NCI-H1417 treated with DMSO at 0.1 percent for 48 hours (cell line): ENCODE results near the gene EOLA1.
"Not testable (repeated sequence)": the region's sequence is repeated elsewhere in the genome, so short reads cannot be mapped to it uniquely, and the experiment has no call there.

Experiments
- DNase-seq: peaks from one replicate; lab custom pipeline; 2025; lab: John Stamatoyannopoulos, UW

The EOLA1 gene

GRCh38 chrX:149545545-149546543, 5.0 kb downstream of the EOLA1 start:
- not testable (repeated sequence) for DNase-seq

DNA sequence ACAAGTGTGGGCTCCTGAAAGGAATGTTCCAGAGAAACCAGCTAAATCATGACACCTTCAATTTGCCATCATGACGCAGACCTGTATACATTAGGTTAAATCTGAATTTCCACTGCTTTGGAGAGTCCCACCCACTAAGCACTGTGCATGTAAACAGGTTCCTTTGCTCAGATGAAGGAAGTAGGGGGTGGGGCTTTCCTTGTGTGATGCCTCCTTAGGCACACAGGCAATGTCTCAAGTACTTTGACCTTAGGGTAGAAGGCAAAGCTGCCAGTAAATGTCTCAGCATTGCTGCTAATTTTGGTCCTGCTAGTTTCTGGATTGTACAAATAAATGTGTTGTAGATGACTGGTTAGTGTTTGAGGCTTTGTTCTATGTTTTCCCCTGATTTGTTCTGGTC, 6.2 kb downstream of the EOLA1 start:
- not testable (repeated sequence) for DNase-seq

DNA sequence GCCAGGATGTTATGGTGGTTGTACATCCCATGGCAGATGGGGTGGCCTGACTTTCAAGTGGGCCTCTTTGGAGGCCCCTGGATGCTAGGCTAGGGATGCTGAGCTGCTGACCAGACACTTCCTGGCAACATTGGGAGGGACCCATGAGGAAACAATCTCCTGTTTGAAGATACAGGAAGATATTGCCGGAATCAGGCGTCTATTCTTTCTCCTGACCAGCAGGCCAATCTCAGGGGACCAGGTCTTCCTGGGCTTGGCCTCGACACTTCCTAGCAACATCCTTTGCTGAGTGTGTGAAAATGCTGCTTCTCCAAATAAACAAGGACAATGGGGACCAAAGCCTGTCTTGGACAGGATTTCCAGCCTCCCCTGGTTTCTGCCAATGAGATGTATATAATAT, 7.0 kb downstream of the EOLA1 start:
- not testable (repeated sequence) for DNase-seq

- not testable (repeated sequence) for DNase-seq
These were observed 8.9 kb downstream of the EOLA1 start, which contains the start of gene HSFX3 for GRCh38 chrX:149549701-149550100. HSFX3 (minus strand) TSS chrX:149549924; CDS start chrX:149549852, 72 bp downstream.

DNA sequence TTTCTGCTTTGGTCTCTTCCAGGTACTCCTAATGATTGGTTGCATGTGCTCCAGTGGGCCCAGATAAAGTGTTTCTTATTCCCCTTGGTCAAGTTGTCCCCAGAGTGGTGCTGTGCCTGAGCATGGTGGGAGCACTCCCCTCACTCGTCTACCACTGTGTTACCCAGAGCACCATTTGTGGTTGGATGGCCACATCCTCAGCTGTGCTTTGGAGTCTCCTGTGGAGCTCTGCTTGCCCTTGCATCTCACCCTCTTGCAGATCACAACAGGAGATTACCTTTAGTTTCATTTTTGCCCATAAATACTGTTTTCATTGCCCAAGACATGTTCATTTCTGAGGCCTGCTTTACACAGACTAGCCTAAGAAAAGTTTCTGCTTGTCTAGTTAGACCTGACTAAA, 9.6 kb downstream of the EOLA1 start:
- not testable (repeated sequence) for DNase-seq

DNA sequence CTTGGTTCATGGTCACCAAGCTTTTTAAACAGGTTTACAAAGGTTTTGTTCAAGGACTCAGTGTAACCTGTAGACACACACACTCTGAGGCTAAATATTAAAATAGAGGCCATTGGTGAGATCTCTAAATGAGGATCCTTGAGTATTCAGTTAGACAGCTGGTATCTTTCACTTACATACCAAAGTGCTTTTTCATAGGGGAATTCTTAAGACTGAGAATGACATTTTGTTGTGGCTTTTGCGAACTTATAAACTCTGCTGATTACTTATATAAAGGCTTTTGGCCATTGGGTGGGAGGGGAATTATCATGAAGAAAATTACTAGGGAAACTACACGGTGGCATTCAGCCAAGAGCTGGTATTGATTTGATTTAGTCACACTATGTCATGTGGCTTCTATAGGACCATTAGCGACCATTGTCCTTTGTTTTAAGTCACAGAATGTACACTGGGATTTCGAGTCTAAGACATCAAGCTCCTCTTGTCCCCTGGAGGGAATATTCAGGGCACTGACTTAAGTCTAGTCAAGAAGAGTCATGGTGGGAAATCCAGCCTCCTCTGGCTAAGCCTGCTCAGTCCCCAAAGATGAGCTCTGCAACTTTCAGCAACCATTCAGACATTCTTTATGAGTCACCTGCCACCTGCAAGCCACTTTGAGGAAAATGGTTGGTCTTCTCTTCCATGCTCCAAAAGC, 10.6 kb downstream of the EOLA1 start:
- DNase-seq = not testable (repeated sequence)

- not testable (repeated sequence) for DNase-seq
These were observed 11.1 kb downstream of the EOLA1 start for GRCh38 chrX:149551939-149552248.

DNA sequence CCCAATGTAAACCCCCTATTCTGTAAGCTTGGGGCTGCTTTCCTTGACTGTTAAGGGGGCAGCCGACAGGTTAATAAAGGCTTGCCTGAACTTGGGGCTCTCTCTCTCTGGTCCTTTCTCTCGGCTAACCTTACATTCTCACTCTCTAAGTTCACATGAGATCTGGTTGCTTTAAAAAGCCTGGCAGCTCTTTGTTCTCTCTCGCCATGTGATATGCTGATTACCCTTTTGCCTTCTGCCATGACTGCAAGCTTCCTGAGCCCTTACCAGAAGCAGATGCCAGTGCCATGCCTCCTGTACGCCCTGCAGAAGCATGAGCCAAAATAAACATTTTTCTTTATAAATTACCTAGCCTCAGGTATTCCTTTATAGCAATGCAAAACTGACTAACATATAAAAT, 14.4 kb downstream of the EOLA1 start:
- DNase-seq = not testable (repeated sequence)

- DNase-seq = no peak
These were observed 22.5 kb downstream of the EOLA1 start for GRCh38 chrX:149563359-149563758.

DNA sequence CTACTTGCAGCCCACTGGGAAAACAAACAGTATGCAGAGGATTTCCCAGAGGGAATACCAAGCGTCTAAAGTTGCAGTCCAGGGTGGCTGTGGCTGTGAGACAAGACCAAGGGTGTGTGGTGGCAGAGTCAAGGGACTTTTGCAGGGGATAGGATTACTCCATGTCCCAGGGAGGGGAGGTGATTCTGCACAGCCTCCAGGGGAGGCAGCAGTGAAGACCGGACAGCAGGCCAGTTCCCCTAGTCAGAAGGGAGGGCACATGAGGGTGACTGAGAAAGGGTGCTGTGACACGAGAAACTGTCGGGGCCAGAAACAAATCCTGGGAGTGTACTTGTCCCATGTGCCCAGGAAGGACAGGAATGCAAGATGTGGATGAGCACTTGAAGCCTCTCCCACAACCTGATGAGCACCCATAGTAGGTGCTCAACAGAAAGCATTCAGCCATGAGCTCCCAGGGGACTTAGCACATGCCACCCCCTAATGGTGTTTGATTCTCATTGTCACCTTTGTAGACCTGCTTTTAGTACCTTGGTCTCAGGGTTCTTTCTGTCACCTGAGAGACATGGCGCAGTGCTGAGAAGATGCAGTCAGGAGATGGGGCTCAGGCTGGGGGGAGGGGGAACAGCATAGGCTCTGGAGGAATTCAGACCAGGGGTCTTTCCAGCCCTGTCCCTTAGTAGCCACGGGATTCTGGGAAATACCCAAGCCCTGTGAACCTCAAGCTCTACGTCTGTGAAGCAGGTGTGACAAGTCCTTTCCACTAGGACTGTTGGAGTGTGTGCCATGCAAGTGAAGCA, 27.0 kb downstream of the EOLA1 start:
- DNase-seq = no peak

DNA sequence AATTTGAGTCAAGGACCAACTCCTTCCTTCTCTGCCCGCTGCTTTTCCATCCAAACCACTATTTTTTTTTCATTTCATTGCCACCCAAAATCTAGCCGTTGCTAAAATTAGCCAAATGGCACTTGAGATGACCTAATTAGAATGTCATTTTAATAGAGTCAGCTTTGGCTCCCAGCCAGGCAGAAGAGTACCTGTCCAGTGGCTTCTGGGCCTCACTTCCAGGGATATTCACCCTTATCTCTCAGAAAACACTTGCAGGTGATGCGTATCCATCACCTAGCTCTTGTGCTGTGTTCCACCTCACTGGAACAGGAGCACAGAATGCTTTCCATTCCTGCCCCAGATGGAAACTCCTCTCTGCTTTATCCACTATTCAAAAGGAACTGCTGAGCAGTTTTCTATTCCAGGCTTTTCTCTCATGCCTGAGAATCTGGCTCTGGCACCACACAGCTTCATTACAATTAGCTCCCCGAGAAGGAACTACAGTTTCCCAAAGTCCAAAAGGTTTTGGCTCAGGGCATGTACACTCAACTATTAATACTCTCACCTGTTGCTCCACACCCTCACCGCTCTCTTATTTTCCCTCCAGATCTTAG, 28.0 kb downstream of the EOLA1 start:
- DNase-seq = no peak

DNA sequence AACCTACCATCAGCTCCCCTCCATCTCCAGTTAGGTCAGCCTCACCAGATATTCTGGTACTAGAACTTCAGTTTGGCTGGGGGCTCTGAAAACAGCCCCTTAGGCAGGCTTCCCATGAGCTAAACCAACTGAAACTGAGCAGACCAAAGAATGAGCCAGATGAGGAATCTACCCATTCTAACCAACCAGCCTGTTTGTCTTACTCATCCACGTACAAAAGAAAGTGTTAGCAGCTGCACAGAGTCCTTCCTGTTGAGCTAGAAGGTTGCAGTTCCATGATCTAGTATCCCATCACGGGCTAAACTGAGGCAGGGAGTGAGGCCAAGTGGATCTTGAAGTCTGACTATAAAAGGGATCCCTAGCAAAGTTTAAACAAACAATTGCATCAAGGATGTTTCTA, 29.0 kb downstream of the EOLA1 start:
- DNase-seq = no peak

DNA sequence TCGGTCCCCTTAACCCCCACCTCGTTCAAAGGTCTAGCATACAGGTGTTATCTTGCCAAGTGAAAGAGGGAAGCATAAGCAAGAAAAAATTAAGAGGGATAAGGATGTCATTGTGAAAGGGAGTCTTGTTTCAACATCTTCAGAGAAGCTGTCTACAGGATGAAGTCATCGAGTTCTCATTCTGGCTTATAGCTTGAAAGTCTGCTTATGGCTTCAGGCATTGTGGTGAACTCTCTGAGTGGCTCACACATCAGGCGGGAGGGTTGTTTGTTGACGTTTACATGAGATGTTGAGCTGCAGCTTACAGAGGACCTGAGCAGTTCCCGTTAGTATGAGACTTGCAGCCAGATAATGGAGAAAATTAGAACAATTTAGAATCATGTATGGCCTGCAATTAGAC, 29.9 kb downstream of the EOLA1 start:
- no peak for DNase-seq

DNA sequence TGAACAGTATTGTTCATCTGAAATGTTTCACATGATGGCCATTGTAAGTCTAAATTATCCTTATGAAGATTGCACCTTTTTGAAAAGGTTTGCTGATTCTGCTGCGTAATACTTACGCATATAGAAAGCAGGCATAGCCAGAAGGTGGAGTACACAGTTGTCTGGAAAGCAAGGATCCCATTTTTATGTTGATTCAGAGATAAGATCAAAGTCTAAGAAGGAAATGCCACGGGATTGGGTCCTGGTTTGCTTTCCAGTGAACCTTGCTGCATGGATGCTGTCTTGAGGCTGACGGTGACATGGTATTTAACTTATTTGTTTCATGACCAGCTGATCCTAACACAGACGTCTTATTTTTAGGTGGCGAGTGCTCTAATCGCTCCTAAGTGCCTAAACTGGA, 31.0 kb downstream of the EOLA1 start:
- no peak for DNase-seq

- no peak for DNase-seq
These were observed 31.9 kb downstream of the EOLA1 start for GRCh38 chrX:149572743-149573142.

DNA sequence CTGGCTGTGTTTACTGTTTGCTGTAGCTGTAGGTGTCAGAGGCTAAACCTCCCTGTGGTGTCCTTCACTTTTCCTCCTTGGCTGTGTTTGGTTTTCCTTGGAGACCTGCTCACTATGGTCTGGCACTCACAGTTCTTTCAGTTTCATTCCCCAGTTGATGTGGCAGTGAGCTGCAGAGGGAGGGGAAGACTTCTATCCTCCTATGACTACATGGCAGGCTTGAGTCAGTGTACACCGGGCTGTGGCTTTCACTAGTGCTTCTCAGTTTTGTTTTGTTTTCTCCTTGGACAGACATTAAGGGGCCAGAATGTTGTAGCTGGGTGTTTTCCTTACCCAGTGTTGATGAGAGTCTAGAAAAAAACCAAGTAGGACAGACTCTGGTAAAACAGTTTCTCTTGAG, 32.6 kb downstream of the EOLA1 start:
- DNase-seq = not testable (repeated sequence)

GRCh38 chrX:149585631-149586030, 44.8 kb downstream of the EOLA1 start:
- DNase-seq = not testable (repeated sequence)

DNA sequence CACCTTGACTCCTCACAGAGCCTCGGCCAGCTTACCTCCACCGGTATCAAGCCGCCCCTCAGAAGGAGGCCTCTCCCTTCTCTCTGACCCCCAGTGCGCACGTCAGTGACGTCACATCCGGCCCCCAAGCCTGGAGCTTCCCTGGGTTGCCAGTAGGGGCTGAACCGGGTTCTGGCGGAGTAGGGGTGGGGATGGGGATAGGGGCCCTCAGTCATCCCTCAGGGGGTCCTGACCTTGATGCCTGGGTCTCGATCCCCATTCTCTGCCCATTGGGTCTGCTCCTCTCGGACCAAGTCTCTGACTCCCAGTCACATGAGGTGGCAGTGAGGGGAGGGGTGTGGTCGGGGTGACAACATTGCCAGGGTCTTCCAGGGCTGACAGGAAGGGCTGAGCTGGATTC, 46.5 kb downstream of the EOLA1 start, which contains the start of gene MAGEA9B:
Gene MAGEA9B (minus strand): TSS at position 101 of the 400 bp plus-strand sequence. CDS start 4,280 bp downstream, outside the sequence.
- DNase-seq = not testable (repeated sequence)

DNA sequence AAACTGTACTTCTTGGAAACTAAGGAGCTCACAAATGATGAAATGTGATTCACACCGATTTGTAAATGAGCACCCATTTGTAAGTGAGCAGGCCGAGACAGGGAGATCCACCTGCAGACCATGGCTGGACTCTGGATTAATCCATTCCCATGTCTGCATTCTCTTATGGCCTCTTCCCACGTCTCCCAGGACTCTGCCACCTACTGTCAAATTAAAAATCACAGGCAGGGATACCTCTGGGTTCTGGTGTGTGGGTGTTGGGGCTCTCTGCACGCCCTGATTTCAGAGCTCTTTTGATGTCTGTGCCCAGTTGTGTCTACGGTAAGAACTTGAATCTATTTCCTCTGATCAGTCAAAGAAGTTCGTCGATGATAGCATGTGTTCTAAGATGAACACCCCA, 50.2 kb downstream of the EOLA1 start:
- DNase-seq = not testable (repeated sequence)

DNA sequence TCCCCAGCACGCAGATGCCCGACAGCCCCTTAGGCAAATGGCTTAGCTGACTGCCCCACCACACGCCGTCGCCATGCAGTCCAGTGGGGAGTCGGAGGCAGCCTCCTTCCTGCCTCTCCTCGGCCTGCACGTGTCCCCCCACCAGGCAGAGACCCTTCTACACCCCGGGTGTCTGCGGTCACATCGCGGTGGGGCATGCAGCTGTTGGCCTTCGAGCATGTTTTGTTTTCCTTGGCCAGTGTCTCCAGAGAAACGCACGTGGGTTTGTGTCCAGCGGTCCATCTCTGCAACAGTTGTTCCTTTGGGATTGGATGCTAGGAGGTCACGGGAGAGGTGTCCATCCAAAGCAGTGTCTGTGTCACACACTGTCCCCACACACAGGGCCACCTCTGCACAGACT, 54.4 kb downstream of the EOLA1 start, which contains the start of gene HSFX2:
Gene HSFX2 (minus strand): TSS at position 101 of the 400 bp plus-strand sequence. CDS start 614 bp downstream, outside the sequence.
- DNase-seq = not testable (repeated sequence)

GRCh38 chrX:149595943-149596342, 55.1 kb downstream of the EOLA1 start:
- not testable (repeated sequence) for DNase-seq
